HUES6 (cell line): ENCODE results near the gene NCS1.

Experiments used
- H3K27ac ChIP-seq: 2 replicates; pipeline ENCODE4 v1.7.0; 2013; ENCODE audit warnings: low read depth, mild to moderate bottlenecking, low read length, inconsistent platforms
- H3K27me3 ChIP-seq: 2 replicates; pipeline ENCODE4 v1.6.1; 2013; ENCODE audit warnings: low read length; ENCODE audit not compliant: control insufficient read depth, insufficient read depth
- H3K36me3 ChIP-seq: 2 replicates; pipeline ENCODE4 v1.6.1; 2013; ENCODE audit warnings: low read length; ENCODE audit not compliant: control insufficient read depth, insufficient read depth
- H3K4me1 ChIP-seq: 2 replicates; pipeline ENCODE4 v1.6.1; 2013; ENCODE audit warnings: low read length; ENCODE audit not compliant: control insufficient read depth, insufficient read depth
- H3K4me3 ChIP-seq: 2 replicates; pipeline ENCODE4 v1.5.1; 2013; ENCODE audit warnings: low read depth, low read length
- H3K9ac ChIP-seq: one replicate; pipeline ENCODE4 v1.6.1; 2013; ENCODE audit warnings: mild to moderate bottlenecking, low read length
- H3K9me3 ChIP-seq: 2 replicates; pipeline ENCODE4 v1.6.1; 2013; ENCODE audit warnings: low read depth, low read length; ENCODE audit not compliant: control insufficient read depth, insufficient read depth

NCS1 gene

DNA sequence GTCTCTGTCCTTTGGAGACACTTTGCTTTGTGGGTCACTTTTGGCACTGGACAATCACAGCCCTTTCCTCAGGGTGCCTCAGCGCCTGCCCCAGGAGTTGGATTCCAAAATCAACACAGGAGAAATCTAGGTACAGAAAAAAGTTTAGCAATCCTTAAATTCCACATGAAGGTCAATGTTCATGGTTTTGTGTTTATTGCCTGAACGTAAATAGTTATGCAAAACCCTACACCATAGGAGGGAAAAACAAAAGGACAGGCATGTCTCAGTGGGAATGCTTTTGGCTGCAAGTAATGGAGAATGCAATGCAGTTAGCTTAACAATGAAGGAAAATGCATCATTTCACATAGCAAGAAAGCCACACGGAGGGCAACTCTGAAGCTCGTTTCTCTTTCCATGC is 86.8 kb downstream of the NCS1 start:
- Histone ChIP-seq H3K9me3 (peaks cover 12% of the 10 kb centered on the region), H3K4me1 (0 out of 2 replicates have a peak, but pooled peaks cover 4% of the 10 kb centered on the region), H3K9ac (no peak overlapping the region), H3K4me3 (no peak overlapping the region), H3K36me3 (no peaks in the 10 kb centered on the region), H3K27ac (no peak overlapping the region), H3K27me3 (peaks cover 12% of the 10 kb centered on the region; the same call in 1 of the 2 replicates)

DNA sequence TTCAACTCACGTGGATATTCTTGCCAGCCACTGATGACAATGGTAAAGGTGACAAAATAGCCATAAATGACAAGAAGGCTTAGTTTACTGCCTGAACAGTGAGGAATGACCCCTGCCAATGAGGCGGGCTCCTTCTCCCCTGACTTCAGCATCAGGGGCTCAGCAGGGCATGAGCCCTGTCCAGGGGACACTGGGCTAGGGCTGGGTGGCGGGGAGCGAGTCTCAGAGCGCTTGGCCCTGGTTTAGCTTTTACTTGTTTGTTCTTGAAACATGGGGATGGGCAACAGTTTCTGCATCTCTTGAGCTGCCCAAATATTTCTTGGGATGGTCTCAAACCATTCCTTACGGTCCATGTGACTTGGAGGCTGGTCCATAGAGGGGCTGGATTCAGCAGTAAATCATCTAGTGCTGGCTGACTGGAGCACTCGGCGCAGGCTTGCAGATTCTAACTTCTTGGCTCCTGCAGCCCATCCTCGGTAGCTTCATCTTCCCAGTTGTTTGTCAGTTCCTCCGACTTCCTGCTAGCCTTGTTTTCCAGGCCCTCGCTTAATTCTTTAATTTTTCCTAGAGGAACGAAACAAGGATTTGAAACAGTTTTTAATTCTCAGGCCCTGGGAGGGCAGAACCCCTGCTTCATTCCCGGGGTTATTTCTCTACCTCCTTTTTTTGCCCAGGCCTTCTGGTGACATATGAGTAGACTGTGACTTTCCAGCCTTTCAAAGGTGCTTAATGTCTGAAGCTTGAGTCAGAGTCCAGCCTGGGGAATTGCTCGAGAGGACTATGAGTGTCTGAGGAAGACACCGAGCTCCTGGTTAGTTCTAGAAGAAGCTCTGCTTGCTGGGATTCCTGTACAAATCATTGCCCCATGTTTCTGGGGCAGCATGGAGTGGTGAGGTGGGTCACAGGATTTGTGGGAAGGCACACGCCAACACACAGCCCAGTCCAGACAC is 88.9 kb downstream of the NCS1 start:
- Histone ChIP-seq H3K4me1 (0 out of 2 replicates have a peak, but pooled peaks cover 4% of the 10 kb centered on the region), H3K27me3 (peaks cover 32% of the 10 kb centered on the region), H3K9me3 (peaks cover 12% of the 10 kb centered on the region), H3K27ac (no peak overlapping the region), H3K9ac (no peak overlapping the region), H3K4me3 (no peak overlapping the region), H3K36me3 (no peaks in the 10 kb centered on the region)

DNA sequence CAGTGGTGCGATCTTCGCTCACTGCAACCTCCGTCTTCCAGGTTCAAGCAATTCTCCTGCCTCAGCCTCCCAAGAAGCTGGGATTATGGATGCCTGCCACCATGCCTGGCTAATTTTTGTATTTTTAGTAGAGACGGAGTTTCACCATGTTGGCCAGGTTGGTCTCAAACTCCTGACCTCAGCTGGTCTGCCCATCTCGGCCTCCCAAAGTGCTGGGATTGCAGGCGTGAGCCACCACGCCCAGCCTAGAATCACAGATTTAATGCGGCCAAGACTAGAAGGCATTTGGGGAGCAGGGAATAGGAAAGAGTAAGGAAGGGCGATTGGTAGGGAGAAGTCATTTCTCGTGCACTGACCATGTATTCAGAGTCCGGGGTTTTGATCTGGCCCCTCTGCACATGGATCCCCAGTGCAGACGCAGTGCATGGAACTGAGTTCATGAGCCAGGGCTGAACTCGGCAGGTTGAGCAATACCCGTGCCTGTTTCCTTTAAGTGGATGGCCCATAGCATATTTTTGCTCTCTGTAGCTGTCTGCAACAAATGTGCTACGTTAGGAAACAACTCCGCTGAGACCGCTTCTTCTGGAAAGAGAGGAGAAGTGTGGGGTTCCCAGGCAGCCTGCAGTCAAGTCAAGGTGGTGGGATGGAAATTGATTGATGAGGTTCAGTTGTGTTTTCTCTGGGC is 90.0 kb downstream of the NCS1 start:
- no peak overlapping the region for H3K4me3 ChIP-seq
- H3K27me3 ChIP-seq, result peaks cover 43% of the 10 kb centered on the region
- H3K9me3 ChIP-seq, result peaks cover 12% of the 10 kb centered on the region
- H3K4me1 ChIP-seq, result peaks cover 4% of the 10 kb centered on the region; the same call in 1 of the 2 replicates
- no peak overlapping the region for H3K9ac ChIP-seq
- H3K36me3 ChIP-seq, result no peaks in the 10 kb centered on the region
- H3K27ac ChIP-seq, result no peak overlapping the region

DNA sequence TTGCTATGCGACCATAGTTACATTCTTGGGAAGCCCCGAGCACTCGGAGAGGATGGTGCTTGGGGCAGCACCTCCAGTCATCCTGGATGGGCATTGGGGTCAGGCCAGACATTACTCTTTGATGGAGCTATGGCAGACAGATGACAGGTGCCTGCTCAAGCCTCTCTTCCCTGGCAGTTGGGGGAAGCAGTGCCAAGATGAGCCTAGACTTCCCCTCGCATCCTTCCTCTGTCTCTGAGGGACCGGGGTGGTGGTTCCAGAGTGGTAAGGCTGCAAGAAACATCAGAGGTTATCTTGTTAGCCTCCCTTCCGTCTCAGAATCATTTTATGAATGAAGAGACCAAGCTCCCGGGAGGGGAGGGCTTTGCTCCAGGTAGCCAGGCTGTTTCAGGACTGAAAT is 90.6 kb downstream of the NCS1 start:
- peaks cover 12% of the 10 kb centered on the region for H3K9me3 ChIP-seq
- no peak overlapping the region for H3K4me3 ChIP-seq
- peaks cover 4% of the 10 kb centered on the region; the same call in 1 of the 2 replicates for H3K4me1 ChIP-seq
- H3K27me3 ChIP-seq, result peaks cover 49% of the 10 kb centered on the region
- H3K9ac ChIP-seq, result no peak overlapping the region
- no peaks in the 10 kb centered on the region for H3K36me3 ChIP-seq
- no peak overlapping the region for H3K27ac ChIP-seq

DNA sequence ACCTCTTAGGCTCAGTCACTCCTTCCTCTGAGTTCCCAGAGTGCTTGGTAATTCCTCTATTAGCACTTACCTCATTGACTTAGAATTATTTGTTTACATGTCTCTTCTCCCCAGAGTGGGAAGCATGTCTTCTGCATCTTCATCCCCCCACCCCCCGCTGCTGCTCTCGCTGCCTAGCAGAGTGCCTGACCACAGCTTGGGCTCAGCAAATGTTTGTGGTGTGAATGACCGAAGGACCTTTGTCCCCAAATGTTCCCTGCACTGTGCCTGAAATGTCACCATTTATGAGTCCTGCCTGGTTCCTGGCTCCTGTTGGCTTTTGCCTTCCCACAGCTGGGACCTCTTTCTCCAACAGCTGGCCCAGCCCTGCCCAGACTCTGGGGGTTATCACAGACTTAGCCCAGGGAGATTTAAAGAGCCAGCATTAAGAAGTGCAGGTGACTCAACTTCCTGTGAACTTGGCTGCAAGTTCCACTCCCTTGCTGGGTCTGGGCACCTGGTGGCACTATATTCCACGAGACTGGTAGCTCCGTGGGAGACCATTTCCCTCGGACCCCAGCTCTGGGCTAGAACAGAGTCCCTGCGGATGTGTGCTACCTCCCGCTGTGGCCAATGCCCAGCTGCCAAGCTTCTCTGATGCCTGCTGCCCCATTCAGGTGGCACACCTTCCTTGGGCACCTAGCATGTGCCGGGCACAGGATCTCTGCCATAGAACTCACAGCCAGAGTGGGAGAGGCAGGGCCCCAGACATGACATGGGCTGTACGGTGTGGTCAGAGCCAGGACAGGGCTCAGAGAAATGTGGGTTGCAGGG is 91.6 kb downstream of the NCS1 start:
- H3K4me3 ChIP-seq, result no peak overlapping the region
- H3K36me3 ChIP-seq, result no peaks in the 10 kb centered on the region
- H3K27ac ChIP-seq, result no peak overlapping the region
- H3K27me3 ChIP-seq, result peaks cover 54% of the 10 kb centered on the region
- peaks cover 8% of the 10 kb centered on the region for H3K9me3 ChIP-seq
- H3K4me1 ChIP-seq, result peaks cover 4% of the 10 kb centered on the region
- H3K9ac ChIP-seq, result no peak overlapping the region

DNA sequence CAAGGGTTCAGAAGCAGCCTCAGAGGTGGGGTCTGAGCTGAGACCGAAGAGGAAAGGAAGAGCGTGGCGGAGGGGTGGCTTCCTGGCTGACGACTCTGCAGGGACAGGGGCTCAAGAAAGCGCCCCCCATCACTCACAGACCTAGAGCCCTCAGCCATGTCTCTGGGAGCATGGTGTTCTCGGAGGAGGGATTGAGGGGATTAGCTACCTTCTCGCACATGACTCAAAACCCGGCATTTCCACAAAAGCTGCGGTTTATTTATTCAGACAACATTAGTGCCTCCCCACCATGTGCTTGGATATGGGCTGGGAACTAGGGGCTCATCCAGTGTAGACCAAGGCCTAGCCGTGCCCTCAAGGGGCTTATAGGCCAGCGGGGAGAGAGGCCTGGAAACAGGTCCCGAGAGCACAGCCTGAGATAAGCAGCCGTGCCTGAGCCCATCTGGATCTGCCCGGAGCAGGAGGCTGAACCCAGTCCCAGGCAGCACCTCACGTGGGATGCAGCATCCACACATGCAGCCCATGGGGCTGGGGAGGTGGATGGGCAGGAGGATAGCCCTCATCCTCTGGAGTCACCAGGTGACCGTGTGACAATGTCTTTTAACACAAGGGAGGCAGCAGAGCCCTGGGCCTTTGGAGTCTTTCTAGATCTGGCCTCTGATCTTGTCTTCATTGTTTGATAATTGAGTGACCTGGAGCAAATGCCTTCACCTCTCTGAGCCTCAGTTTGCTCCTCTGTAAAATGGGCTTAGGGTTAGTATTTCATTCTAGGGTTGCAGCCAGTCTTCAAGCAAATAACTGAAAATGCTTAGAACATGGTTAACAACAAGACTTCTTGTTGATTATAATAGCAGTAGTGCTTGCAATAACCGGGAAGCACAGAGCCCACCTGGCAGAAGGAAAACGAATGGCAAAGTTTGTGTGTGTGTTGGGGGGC is 92.5 kb downstream of the NCS1 start:
- Histone ChIP-seq H3K27me3 (peaks cover 54% of the 10 kb centered on the region), H3K4me3 (peak overlapping the region; percentile 68), H3K9ac (no peak overlapping the region), H3K9me3 (no peaks in the 10 kb centered on the region), H3K36me3 (no peaks in the 10 kb centered on the region), H3K27ac (no peak overlapping the region), H3K4me1 (peaks cover 4% of the 10 kb centered on the region)

DNA sequence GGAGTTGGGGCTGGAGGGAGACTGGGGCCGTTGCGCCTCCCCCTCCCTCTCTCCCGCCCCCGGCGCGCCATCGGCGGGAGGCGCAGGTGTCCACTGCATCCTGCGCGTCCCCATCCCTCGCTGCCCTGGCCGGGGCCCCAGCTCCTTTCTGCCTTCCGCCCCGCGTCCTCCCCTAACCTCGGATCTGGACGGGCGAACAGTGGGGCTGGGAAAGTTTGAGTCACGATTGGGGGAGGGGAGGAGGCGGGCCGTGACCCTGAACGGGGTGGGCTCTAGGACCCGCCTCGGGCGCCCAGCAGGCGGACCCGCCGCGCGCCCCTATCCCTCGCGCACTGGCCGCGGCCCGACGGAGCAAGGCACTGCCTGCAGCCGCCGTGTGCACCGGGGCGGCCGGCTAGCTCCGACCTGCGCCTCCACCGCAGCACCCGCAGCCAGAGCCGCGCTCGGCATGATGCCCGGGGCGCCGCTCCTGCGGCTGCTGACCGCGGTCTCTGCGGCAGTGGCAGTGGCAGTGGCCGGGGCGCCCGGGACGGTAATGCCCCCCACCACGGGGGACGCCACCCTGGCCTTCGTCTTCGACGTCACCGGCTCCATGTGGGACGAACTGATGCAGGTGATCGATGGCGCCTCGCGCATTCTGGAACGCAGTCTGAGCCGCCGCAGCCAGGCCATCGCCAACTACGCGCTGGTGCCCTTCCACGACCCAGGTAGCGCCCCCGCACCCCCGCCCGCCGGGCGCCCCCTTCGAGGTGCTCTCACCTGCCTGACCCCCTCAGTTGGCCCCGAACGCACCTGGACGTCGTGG is 93.4 kb downstream of the NCS1 start, which contains the start of gene HMCN2:
TSS of gene HMCN2 (plus strand) at position 330 of the 805 bp plus-strand sequence. CDS start at position 449, 119 bp downstream.
- peak within 1 kb of the TSS; percentile 68 for H3K4me3 ChIP-seq
- no peaks in the 10 kb centered on the region for H3K36me3 ChIP-seq
- no peak within 1 kb of the TSS for H3K9ac ChIP-seq
- H3K9me3 ChIP-seq, result no peaks in the 10 kb centered on the region
- H3K27me3 ChIP-seq, result peaks cover 54% of the 10 kb centered on the region
- no peak within 1 kb of the TSS for H3K27ac ChIP-seq
- H3K4me1 ChIP-seq, result peaks cover 4% of the 10 kb centered on the region

DNA sequence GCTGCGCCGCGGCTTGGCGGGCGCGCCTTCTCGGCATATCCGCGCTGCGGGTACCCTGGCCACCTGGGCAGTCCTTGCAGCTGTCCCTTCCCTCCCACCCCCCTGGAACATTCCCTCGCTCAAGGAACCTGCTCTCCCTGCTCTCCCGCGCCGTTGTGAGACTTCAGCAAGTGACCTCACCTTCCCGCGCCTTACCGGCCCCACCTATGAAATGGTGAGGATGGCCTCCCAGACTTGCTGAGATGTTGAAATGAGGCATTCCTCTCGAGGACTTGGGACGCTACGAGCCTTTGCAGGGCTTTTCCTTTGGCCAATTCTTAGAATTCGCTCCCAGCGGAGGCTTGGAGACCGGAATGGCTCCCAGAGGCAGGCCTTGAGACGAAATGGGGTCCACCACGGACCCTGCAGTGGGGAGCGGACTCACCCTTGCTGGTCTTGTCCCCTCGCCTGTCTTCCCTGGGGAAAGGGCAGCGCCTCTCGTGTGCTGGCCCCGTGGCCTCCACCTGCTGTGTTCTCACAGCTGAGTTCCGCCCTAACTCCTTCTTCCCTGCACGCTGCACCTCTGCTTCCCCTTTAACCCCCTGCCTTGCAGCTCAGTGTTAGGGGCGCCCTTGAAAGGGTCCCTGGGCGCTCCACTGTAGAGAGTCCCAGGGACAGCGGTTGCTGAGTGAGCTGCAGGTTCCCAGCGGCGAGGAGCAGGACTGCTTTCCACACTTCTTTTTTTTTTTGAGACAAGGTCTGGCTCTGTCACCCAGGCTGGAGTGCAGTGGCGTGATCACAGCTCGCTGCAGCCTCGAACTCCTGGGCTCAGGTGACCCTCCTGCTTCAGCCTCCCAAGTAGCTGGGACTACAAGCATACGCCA is 94.3 kb downstream of the NCS1 start:
- H3K27me3 ChIP-seq, result peaks cover 51% of the 10 kb centered on the region
- no peaks in the 10 kb centered on the region for H3K9me3 ChIP-seq
- no peaks in the 10 kb centered on the region for H3K36me3 ChIP-seq
- H3K27ac ChIP-seq, result no peak overlapping the region
- H3K4me3 ChIP-seq, result peak overlapping the region; percentile 68
- no peak overlapping the region for H3K9ac ChIP-seq
- peaks cover 4% of the 10 kb centered on the region for H3K4me1 ChIP-seq

DNA sequence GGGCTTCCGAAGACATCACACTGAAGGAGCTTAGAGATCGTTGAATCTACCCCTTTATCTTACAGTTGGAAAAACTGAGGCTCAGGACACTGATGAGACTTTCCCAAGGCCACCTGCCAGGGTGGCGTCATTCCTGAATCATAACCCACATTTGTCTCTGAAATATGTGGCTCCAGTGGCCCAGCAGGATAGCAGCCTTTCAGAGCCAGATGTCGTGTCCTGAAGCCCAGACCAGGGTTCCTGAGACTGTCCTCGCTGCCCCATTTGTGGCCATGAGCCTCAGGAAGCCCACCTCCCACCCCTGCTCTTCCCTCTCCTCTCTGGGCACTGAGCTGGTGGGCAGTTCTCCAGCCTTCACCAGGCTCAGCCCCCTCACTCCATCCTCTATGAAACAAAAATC is 95.7 kb downstream of the NCS1 start:
- no peak overlapping the region for H3K27ac ChIP-seq
- no peaks in the 10 kb centered on the region for H3K9me3 ChIP-seq
- no peak overlapping the region for H3K4me3 ChIP-seq
- no peaks in the 10 kb centered on the region for H3K36me3 ChIP-seq
- peaks cover 54% of the 10 kb centered on the region for H3K27me3 ChIP-seq
- peaks cover 4% of the 10 kb centered on the region for H3K4me1 ChIP-seq
- H3K9ac ChIP-seq, result no peak overlapping the region
